GM19043 (cell line): Measurements from ENCODE around the gene NUP160.
"Not testable (repeated sequence)": the region's sequence is repeated elsewhere in the genome, so short reads cannot be mapped to it uniquely, and the experiment has no call there.

Source experiments
- ATAC-seq: cut with Tn5 transposase; IDR thresholded peaks from one replicate; pipeline ENCODE4 v1.9.1; 2021; ENCODE audit warnings: low read depth; ENCODE audit not compliant: unreplicated experiment

NUP160 gene

GRCh38 chr11:47819743-47820142 is 28.4 kb downstream of the NUP160 start:
- ATAC-seq, result no peak

- ATAC-seq, result no peak
Observed at GRCh38 chr11:47800759-47801158, 47.4 kb downstream of the NUP160 start.

GRCh38 chr11:47797633-47798032 is 50.5 kb downstream of the NUP160 start:
- ATAC-seq, result no peak

GRCh38 chr11:47791774-47792430 is 56.2 kb downstream of the NUP160 start:
- ATAC-seq, result no peak

GRCh38 chr11:47790017-47790416 is 58.1 kb downstream of the NUP160 start:
- ATAC-seq, result not testable (repeated sequence)

- no peak for ATAC-seq
Observed at GRCh38 chr11:47788181-47788580, 60.0 kb downstream of the NUP160 start.

- ATAC-seq, result no peak
Observed at GRCh38 chr11:47786373-47786772, 61.8 kb downstream of the NUP160 start.

- ATAC-seq, result no peak
Observed at GRCh38 chr11:47784785-47785381, 63.3 kb downstream of the NUP160 start.

GRCh38 chr11:47783087-47783610 is 65.0 kb downstream of the NUP160 start:
- no peak for ATAC-seq

- ATAC-seq, result no peak
Observed at GRCh38 chr11:47778878-47779483, 69.2 kb downstream of the NUP160 start.

- no peak for ATAC-seq
Observed at GRCh38 chr11:47775240-47775869, 72.8 kb downstream of the NUP160 start.

- ATAC-seq, result no peak
Observed at GRCh38 chr11:47773882-47774281, 74.3 kb downstream of the NUP160 start.

- not testable (repeated sequence) for ATAC-seq
Observed at GRCh38 chr11:47769556-47769955, 78.6 kb downstream of the NUP160 start.

- ATAC-seq, result no peak
Observed at GRCh38 chr11:47768101-47768612, 80.0 kb downstream of the NUP160 start.

GRCh38 chr11:47766509-47767227 is 81.5 kb downstream of the NUP160 start:
- ATAC-seq, result peak; percentile 30

GRCh38 chr11:47765086-47765485 is 83.1 kb downstream of the NUP160 start:
- ATAC-seq, result no peak

- ATAC-seq, result not testable (repeated sequence)
Observed at GRCh38 chr11:47759291-47759690, 88.9 kb downstream of the NUP160 start.

- ATAC-seq, result no peak
Observed at GRCh38 chr11:47756208-47756607, 91.9 kb downstream of the NUP160 start.

- ATAC-seq, result no peak
Observed at GRCh38 chr11:47750725-47751124, 97.4 kb downstream of the NUP160 start.

- ATAC-seq, result not testable (repeated sequence)
Observed at GRCh38 chr11:47742494-47742893, 105.7 kb downstream of the NUP160 start.
